CD4-positive, alpha-beta T cell treated with Interleukin-4 for 1 hour (primary cell): ENCODE measurements around the gene FBXO47.

Experiments used
- DNase-seq, 2 donors: peaks; one replicate each; pipeline ENCODE4 v3.0.0-alpha.2; 2020 to 2022

The FBXO47 gene

DNA sequence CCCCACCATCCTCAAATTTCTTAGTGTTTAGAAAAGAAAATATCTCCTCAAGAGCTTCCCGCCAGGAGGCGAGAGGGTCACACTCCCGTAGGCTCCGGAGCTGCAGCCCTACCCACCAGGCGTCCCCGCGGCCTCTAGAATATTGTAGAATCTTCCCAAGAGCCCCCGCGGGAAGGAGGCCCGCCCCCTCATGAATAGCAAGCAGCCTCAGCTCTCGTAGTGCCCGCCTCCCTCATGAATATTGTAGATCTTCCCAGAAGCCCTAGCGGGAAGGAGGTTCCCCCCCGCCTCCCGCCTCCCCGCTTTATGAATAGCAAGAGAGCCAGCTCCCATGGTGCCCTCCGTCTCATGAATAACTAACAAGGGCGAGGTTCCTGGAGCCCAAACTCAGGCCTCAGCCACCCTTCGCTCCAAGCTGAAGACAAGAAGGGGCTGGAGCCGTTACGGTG lies at the start of gene FBXO47:
TSS of gene FBXO47 (minus strand) at position 114 of the 449 bp plus-strand sequence. CDS start 4,378 bp downstream, outside the sequence.
- peak; percentile 86 to 92 for DNase-seq

GRCh38 chr17:39016193-39017153 lies 49.3 kb upstream of the FBXO47 start:
- peak in 1 of 2 donors; percentile 50 for DNase-seq

- no peak for DNase-seq
Observed at GRCh38 chr17:39015546-39015935, 48.3 kb upstream of the FBXO47 start.

DNA sequence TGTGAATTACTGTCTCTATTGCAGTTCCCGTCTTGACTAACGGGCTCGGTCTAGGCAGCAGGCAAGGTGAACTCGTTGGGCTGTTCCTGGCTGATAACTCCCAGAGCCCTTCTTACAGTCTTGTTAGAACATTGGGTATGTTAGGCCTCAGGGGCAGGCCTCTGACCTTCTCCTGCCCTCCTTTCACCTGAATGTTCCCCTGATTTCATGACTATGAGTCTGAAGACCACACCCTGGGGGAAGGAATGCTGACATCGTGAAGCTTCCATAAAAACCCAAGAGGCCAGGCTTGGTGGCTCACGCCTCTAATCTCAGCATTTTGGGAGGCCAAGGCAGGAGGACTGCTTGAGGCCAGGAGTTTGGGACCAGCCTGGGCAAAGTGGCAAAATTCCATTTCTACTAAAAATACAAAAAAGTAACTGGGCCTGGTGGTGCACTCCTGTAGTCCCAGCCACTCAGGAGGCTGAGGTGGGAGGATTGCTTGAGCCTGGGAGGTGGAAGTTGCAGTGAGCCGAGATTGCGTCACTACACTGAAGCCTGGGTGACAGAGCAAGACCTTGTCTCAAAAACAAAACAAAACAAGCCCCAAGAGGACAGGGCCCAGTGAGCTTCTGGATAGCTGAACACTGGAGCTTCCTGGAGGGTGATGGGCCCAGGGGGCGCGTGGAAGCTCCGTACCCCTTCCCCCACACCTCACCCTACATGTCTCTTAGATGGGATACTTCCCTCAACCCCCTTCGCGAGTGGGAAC lies 47.8 kb upstream of the FBXO47 start:
- peak in 1 of 2 donors; percentile 36 for DNase-seq

- no peak for DNase-seq
Observed at GRCh38 chr17:39014044-39014794, 47.0 kb upstream of the FBXO47 start.

DNA sequence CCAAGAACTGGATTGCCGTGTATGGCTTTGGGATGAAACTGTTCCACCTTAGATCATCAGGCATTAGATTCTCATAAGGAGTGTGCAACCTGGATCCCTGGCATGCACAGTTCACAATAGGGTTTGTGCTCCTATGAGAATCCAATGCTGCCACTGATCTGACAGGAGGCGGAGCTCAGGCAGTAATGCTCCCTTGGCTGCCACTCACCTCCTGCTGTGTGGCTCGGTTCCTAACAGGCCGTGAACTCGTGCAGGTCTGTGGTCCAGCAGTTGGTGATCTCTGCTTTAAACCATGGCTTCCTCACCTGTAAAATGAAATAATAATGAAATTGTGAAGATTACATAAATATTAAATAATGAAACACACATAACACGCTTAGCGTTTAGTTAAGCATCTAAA lies 45.5 kb upstream of the FBXO47 start:
- no peak for DNase-seq

GRCh38 chr17:39011907-39012468 lies 44.8 kb upstream of the FBXO47 start:
- no peak for DNase-seq

DNA sequence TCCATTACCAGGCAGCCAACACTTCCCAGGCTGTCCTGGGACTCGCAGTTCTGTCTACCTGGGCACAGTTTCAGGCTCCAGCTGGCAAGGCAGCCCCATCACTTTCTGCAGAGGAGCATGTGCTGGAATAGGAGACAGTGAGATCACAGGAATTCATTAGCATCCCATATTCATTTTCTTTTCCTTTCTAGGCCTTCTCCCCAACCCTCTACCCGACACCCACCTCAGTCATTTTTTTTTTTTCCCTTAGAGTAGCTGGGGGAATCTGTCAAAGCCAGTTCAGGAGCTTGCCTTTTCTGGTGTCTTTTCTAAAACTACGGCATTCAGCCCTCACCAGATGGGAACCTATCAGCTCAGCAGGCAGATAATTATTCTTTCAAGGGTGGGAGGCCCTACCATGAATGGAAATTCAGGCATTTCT lies 42.4 kb upstream of the FBXO47 start:
- no peak for DNase-seq

DNA sequence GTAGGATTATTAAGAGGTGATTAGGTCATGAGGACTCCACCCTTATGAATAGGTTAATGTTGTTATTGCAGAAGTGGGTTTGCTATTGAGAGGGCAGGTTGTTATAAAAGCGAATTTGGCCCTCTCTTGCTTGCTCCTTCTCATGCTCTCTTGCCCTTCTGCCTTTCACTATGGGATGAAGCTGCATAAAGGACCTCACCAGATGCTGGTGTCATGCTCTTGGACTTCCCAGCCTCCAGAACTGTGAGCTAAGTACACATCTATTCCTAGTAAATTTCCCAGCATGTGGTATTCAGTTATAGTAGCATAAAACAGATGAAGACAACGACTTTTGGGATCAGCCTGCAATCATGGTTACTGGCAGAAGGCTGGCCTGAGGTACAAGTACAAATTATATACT lies 41.4 kb upstream of the FBXO47 start:
- no peak for DNase-seq

- peak; percentile 62 to 68 for DNase-seq
Observed at GRCh38 chr17:39002991-39003715, 36.0 kb upstream of the FBXO47 start.

DNA sequence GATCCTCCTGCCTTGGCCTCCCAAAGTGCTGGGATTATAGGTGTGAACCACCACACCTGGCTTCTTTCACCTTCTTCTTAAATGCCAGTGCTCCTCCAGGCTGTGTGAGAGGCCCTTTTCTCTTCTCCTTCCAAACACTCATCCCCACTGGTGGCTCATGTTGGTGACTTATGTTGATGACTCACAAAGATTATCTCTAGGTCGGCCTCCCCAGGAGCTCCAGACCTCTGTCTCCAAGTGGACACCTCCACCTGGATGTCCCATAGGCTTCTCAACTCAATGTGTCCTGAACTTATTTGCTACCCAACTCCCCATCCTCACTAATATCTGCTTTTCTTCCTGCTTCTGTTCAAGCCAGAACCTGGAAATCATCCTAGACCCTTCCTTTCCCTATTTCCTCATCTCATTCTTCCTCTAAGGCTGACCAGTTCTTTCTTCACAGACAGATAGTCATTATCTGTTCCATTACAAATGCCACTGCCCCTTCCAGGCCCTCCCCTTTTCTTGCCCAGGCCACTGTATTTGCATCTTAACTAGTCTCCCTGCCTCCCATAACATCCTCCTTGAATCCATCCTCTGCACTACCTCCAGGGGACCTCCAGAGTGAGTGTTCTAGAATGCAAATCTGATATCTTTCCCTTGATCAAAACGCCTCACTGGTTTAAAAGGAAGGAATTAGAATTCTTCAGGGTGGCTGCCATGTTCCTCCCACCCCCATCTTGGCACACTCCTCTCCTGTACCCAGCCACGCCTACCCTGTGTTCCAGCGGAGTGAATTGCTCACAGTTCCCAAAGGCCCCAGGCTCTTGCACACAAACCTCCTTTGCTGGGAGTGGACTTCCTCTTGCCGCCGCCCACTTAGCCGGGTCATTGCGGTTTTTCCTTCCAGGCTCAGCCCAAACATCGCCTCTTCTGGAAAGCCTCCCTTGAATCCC lies 34.8 kb upstream of the FBXO47 start:
- DNase-seq: peak in 1 of 2 donors; percentile 53

- DNase-seq: no peak
Observed at GRCh38 chr17:39000021-39000601, 32.9 kb upstream of the FBXO47 start.

DNA sequence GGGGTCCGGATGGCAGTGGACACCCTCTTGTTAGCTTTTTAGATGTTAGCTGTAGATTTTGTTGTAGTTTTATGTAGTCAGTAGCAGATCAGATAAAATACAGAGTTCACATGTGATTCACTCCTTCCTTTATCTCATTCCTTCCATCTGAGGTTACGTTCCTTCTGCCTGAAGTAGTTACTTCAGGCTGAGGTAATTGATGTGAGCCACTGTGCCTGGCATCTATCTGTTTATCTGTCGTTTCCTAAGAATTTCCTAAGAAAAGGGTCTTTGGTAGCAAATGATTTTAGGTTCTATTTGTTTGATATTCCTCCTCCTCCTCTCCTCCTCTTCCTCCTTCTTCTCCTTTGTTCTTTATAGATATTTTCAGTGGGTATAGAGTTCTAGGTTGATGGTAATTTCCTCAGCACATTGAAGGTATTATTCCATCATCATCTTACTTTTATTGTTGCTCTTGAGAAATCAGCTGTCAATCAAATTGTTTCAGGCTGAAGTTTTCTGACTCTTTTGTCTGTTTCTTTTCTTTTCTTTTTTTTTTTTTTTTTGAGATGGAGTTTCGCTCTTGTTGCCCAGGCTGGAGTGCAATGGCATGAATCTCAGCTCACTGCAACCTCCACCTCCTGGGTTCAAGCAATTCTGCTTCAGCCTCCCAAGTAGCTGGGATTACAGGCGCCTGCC lies 29.6 kb upstream of the FBXO47 start:
- no peak for DNase-seq

- DNase-seq: no peak
Observed at GRCh38 chr17:38994026-38994425, 26.8 kb upstream of the FBXO47 start.

- DNase-seq: no peak
Observed at GRCh38 chr17:38984666-38985065, 17.5 kb upstream of the FBXO47 start.

GRCh38 chr17:38982858-38983746 lies 15.9 kb upstream of the FBXO47 start:
- DNase-seq: peak; percentile 66 to 76

DNA sequence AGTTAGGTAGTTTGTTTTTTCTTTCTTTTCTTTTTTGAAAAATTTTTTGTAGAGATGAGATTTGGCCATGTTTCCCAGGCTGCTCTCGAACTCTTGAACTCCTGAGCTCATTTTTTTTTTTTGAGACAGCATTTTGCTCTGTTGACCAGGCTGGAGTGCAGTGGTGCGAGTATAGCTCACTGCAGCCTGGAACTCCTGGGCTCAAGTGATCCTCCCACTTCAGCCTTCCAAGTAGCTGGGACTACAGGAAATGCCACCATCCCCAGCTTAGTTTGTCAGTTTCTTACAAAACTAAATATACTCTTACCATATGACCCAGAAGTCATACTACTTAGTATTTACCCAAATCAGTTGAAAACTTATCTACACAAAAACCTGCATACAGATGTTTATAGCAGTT lies 14.4 kb upstream of the FBXO47 start:
- no peak for DNase-seq

DNA sequence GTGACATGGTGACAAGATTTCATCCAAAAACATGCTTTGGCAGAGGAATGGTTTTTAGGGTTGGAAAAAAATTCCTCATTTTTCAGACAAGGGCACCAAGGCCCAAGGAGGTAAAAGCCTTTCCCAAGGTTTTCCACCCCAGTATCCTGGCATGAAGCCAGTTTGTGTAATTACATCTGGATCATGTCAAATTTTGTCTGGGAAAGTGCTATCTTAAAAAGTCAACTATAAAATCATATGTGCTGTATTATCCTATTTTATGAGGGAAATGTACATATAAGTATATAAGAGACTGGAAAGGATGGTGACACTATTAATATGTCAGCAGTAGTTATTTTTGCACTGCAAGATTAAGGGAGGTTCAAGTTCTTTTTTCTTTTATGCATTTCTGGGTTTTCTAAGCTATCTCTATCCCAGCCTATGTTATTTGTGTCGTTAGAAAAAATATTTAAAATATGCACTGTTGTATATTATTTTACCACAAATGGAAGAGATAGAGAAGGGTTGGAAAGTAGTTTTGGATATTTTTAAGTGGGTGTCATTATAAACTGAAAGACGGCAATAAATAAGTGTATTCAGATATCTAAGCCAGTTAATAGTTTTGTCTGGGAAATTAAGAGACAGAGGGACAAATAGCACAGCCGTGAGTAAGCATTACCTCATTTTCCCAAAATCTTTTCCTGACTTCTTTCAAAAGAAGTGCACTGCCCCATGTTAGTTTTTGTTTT lies 13.5 kb upstream of the FBXO47 start:
- DNase-seq: no peak
